Panc1 (cell line): Measurements from ENCODE around the gene RAD21L1. TPM values are rescaled to one million over a fixed set of nuclear protein-coding genes. Genes with fewer than 3 reads are reported as not detected.

Experiments used
- ATAC-seq: fragments of 200-7000 bp; cut with Tn5 transposase; 2 replicates; pipeline ENCODE4 v1.9.1; 2020; ENCODE audit warnings: mild to moderate bottlenecking, moderate library complexity
- BruUV-seq: library from RNA; stranded (reverse); fragments of 400-500 nt; replicated peaks from 2 replicates; lab custom pipeline; 2021; lab: Mats Ljungman, UMichigan
- CTCF ChIA-PET: fragments of 300-600 bp; sonication (Branson Sonifier 250); formaldehyde crosslinking; loops from one replicate; lab custom pipeline; 2022; ENCODE audit warnings: antibody characterized with exemption; lab: Charles Lee
- POLR2A ChIA-PET: fragments of 300-600 bp; sonication (Branson Sonifier 250); formaldehyde crosslinking; loops from one replicate; lab custom pipeline; 2022; ENCODE audit warnings: antibody characterized with exemption; lab: Charles Lee
- DNase-seq: peaks from one replicate; pipeline ENCODE4 v3.0.0-alpha.2; 2010; ENCODE audit warnings: low read depth, low spot score
- H3K27ac ChIP-seq: 2 replicates; pipeline ENCODE4 v1.5.1; 2011; ENCODE audit warnings: mild to moderate bottlenecking, low read length, inconsistent platforms
- H3K27me3 ChIP-seq: fragments of 200-500 bp; sonication (Bioruptor generic); 2 replicates; pipeline ENCODE4 v1.6.0; 2014; ENCODE audit warnings: low read length, inconsistent platforms; ENCODE audit not compliant: control insufficient read depth, insufficient read depth
- H3K36me3 ChIP-seq: fragments of 200-500 bp; sonication (Bioruptor generic); 2 replicates; pipeline ENCODE4 v1.5.1; 2014; ENCODE audit warnings: inconsistent platforms, mild to moderate bottlenecking, low read length, moderate library complexity; ENCODE audit not compliant: control insufficient read depth, insufficient read depth
- H3K4me1 ChIP-seq: 2 replicates; pipeline ENCODE4 v1.5.1; 2011; ENCODE audit warnings: inconsistent platforms, mild to moderate bottlenecking, low read length, moderate library complexity; ENCODE audit not compliant: control insufficient read depth, insufficient read depth
- H3K4me3 ChIP-seq, 2 experiments: 2 replicates each; pipeline ENCODE4 v1.5.1; 2011 to 2012; ENCODE audit warnings: low read depth in 2 of 2, low read length in 2 of 2, mild to moderate bottlenecking in 2 of 2, inconsistent platforms in 1 of 2, moderate library complexity in 1 of 2
- H3K9me3 ChIP-seq: fragments of 200-500 bp; sonication (Bioruptor generic); 2 replicates; pipeline ENCODE4 v1.5.1; 2014; ENCODE audit warnings: low read depth, mild to moderate bottlenecking, inconsistent platforms, low read length, moderate library complexity; ENCODE audit not compliant: control insufficient read depth, insufficient read depth
- CTCF ChIP-seq: fragments of 450-650 bp; IDR thresholded peaks from 2 replicates; pipeline ENCODE4 v1.5.1; 2017; ENCODE audit warnings: mild to moderate bottlenecking
- POLR2AphosphoS5 ChIP-seq: IDR thresholded peaks from 2 replicates; pipeline ENCODE4 v1.6.1; 2012; ENCODE audit warnings: mild to moderate bottlenecking, low read depth, low read length, moderate library complexity
- SIN3A ChIP-seq: IDR thresholded peaks from 2 replicates; pipeline ENCODE4 v1.6.1; 2012; ENCODE audit warnings: low read depth, mild to moderate bottlenecking, low read length, moderate library complexity, borderline replicate concordance; ENCODE audit not compliant: insufficient read depth
- TCF7L2 ChIP-seq: IDR thresholded peaks from 2 replicates; pipeline ENCODE4 v1.6.1; 2011; ENCODE audit warnings: mild to moderate bottlenecking, low read depth, low read length, inconsistent platforms
- in situ Hi-C: cut with HindIII; loops from 2 replicates; pipeline ENCODE4 v1.10.0; 2016; ENCODE audit warnings: low sequenced_read_pairs, low pct_unique_long_range_greater_than_20kb
- intact Hi-C: fragments of 100-400 bp; cut with micrococcal nuclease; formaldehyde crosslinking; loops from one replicate; pipeline ENCODE4 v1.10.0; 2022; ENCODE audit not compliant: unreplicated experiment
- total RNA-seq: library from RNA; stranded (reverse); gene quantifications from one replicate; pipeline ENCODE4 v1.2.1, GENCODE V29; 2021; ENCODE audit not compliant: unreplicated experiment
- TF ChIP-seq, protein P1 (sequence below), 2 experiments: IDR thresholded peaks; 2 replicates each; pipeline ENCODE4 v1.6.1; 2011 to 2012; ENCODE audit warnings: low read depth in 2 of 2, control low read depth in 1 of 2, low read length in 1 of 2, mild to moderate bottlenecking in 1 of 2, moderate library complexity in 1 of 2; ENCODE audit not compliant: insufficient read depth in 1 of 2

RAD21L1 gene
- total RNA-seq, 1 experiment from 2014 or later = 1.0 TPM

GRCh38 chr20:1189827-1190226 lies 36.0 kb upstream of the RAD21L1 start:
- no peaks in the 10 kb centered on the region for H3K36me3 ChIP-seq
- ATAC-seq (no peak), DNase-seq (no peak)
- H3K4me1 ChIP-seq = peaks cover 3% of the 10 kb centered on the region; the same call in 1 of the 2 replicates
- peaks cover 13% of the 10 kb centered on the region for H3K27me3 ChIP-seq
- in situ Hi-C loops (no loop called here), intact Hi-C loops (no loop called here)
- POLR2A ChIA-PET = no interaction called here
- H3K27ac ChIP-seq = no peak overlapping the region
- CTCF ChIA-PET = no interaction called here
- no peaks in the 10 kb centered on the region for H3K9me3 ChIP-seq
- BruUV-seq = no TSS peak
- H3K4me3 ChIP-seq = no peak overlapping the region
- TF ChIP-seq POLR2AphosphoS5 = no peak
- TF ChIP-seq, protein P1, sequence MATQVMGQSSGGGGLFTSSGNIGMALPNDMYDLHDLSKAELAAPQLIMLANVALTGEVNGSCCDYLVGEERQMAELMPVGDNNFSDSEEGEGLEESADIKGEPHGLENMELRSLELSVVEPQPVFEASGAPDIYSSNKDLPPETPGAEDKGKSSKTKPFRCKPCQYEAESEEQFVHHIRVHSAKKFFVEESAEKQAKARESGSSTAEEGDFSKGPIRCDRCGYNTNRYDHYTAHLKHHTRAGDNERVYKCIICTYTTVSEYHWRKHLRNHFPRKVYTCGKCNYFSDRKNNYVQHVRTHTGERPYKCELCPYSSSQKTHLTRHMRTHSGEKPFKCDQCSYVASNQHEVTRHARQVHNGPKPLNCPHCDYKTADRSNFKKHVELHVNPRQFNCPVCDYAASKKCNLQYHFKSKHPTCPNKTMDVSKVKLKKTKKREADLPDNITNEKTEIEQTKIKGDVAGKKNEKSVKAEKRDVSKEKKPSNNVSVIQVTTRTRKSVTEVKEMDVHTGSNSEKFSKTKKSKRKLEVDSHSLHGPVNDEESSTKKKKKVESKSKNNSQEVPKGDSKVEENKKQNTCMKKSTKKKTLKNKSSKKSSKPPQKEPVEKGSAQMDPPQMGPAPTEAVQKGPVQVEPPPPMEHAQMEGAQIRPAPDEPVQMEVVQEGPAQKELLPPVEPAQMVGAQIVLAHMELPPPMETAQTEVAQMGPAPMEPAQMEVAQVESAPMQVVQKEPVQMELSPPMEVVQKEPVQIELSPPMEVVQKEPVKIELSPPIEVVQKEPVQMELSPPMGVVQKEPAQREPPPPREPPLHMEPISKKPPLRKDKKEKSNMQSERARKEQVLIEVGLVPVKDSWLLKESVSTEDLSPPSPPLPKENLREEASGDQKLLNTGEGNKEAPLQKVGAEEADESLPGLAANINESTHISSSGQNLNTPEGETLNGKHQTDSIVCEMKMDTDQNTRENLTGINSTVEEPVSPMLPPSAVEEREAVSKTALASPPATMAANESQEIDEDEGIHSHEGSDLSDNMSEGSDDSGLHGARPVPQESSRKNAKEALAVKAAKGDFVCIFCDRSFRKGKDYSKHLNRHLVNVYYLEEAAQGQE (IDR thresholded peaks at IDR 0.05; ENCODE audit: insufficient read depth in 1 of 2, low read depth in 2 of 2, low read length in 1 of 2) = no peak
- TF ChIP-seq CTCF = no peak
- TF ChIP-seq TCF7L2 = no peak
- TF ChIP-seq SIN3A = no peak

GRCh38 chr20:1190847-1191246 lies 35.0 kb upstream of the RAD21L1 start:
- no peak for ATAC-seq
- Histone ChIP-seq H3K4me1 (peaks cover 2% of the 10 kb centered on the region; the same call in 1 of the 2 replicates), H3K4me3 (no peak overlapping the region), H3K36me3 (no peaks in the 10 kb centered on the region), H3K27ac (no peak overlapping the region), H3K27me3 (peaks cover 13% of the 10 kb centered on the region), H3K9me3 (no peaks in the 10 kb centered on the region)
- DNase-seq = no peak
- BruUV-seq = no TSS peak
- intact Hi-C loops (no loop called here), in situ Hi-C loops (no loop called here)
- TF ChIP-seq POLR2AphosphoS5 (no peak), SIN3A (no peak), CTCF (no peak), TCF7L2 (no peak)
- TF ChIP-seq, protein P1 (IDR thresholded peaks at IDR 0.05; ENCODE audit: insufficient read depth in 1 of 2, low read depth in 2 of 2, low read length in 1 of 2) = no peak
- POLR2A ChIA-PET = no interaction called here
- CTCF ChIA-PET = no interaction called here
